Stimulated activated CD4-positive, alpha-beta T cell treated with anti-CD3 and anti-CD28 coated beads, Interleukin-2, amount 100 ng/mL, for 4 hours (primary cell): ENCODE data around the gene GMEB2.
"Not testable (repeated sequence)": the region's sequence is repeated elsewhere in the genome, so short reads cannot be mapped to it uniquely, and the experiment has no call there.

Experiments
- DNase-seq: peaks from one replicate; pipeline ENCODE4 v3.0.0-alpha.2; 2020; ENCODE audit warnings: low read depth

The GMEB2 gene

GRCh38 chr20:63559485-63560332, 67.2 kb downstream of the GMEB2 start:
- DNase-seq: not testable (repeated sequence)

DNA sequence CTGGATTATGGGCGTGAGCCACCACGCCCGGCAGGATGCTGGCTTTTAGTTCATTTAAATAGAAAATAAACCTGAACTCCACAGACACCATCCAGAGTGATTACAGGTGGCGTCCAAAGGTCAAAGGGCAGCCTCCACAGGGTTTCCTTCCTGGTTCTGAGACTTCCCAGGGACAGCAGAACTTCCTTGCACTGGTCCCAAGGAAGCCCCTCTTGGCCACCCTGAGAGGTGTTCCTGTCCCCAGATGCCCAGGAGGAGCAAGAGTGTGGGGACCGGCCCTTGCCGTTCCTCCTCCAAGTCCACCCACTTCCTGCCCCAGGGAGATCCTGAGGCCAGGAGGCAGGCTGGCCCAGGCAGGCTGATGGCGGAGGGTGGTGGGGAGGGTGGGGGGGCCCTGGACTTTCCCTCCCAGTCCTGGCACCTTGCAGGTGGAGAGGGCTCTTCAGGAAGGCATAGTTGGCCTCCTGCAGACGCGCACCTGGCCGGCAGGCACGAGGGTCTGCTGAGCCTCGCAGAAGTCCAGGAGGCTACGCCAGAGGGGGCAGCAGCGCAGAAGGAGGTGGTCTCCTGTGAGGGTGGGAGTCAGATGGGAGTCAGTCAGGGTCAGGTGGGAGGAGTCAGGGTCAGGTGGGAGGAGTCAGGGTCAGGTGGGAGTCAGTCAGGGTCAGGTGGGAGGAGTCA, 68.0 kb downstream of the GMEB2 start:
- no peak for DNase-seq

GRCh38 chr20:63557481-63557891, 69.4 kb downstream of the GMEB2 start:
- DNase-seq: no peak

DNA sequence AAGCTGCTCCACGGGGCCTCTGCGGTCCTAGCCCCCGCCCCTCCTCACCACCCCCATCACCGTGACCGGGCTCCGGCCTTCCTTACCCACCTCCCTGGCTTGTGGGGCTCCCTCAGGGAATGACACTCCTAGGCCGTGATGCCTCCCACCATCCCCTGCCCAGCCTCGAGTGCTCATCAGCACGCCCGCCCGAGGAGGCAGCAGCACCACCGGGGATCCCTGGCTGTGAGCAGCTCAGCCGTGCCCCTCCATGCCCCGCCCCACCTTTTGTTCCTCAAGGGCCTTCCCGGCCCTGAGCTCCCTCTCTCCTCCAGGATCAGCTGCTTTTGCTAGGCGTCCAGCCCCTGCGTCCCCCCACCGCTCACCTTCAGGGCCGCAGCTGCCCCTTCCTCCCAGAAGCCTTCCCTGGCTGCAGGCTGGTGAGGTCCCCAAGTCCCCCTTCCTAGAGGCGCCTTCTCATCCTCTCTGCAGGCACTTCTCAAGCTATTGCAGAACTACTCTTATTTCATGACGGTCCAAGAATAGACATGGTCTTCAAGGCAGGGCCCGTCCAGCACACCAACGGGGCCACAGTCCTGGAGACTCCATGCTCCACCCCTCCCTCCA, 69.9 kb downstream of the GMEB2 start:
- DNase-seq: no peak

DNA sequence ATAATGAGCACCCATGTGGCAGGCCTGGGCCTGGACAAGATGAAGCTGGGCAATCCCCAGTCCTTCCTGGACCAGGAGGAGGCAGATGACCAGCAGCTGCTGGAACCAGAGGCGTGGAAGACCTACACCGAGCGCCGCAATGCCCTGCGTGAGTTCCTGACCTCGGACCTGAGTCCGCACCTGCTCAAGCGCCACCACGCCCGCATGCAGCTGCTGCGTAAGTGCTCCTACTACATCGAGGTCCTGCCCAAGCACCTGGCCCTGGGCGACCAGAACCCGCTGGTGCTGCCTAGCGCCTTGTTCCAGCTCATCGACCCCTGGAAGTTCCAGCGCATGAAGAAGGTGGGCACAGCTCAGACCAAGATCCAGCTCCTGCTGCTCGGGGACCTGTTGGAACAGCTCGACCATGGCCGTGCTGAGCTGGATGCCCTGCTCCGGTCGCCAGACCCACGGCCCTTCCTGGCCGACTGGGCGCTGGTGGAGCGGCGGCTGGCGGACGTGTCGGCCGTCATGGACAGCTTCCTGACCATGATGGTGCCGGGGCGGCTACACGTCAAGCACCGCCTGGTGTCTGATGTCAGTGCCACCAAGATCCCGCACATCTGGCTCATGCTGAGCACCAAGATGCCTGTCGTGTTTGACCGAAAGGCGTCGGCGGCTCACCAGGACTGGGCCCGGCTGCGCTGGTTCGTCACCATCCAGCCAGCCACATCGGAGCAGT, 71.1 kb downstream of the GMEB2 start:
- no peak for DNase-seq

DNA sequence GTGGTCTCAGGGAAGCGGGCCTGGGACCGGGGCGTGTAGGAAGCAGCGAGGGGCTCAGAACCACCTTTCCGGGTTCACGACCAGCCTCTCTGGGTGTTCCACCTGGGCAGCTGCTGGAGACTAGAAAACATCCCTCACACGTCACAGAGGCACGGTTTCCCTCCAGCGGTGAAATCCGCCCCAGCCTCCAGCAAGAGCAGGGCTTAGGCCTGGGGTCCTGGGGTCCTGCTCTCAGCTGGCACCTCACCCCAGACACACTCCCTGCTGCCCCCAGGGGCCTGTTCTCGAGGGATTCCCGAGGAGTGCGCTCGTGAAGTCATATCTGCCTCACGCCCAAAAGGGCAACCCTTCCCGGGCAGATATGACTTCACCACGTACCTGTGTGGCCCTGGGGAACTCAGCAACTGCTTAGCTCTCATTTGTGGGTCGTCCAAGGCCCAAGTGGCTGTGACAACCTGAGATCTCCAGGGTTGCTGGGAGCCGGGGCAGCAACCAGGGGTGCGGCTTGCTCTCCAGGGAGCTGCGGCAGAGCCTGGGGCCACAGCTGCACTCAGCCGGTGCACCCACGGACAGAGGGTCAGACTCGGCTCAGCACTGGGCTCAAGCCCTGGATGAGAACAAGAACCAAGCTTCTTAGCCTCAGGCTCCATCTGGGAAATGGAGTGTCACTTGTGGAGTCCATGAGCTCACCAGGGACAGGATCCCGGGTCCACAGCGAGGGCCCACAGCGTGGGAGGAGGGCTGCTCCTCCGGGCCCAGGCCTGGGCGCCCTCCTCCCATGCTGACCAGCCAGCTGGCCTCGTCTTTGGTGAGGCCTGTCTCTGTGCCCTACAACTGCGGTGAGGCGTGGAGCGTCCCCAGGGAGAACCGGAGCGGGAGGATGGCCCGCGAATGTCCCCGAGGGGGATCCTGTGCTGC, 72.3 kb downstream of the GMEB2 start:
- no peak for DNase-seq

DNA sequence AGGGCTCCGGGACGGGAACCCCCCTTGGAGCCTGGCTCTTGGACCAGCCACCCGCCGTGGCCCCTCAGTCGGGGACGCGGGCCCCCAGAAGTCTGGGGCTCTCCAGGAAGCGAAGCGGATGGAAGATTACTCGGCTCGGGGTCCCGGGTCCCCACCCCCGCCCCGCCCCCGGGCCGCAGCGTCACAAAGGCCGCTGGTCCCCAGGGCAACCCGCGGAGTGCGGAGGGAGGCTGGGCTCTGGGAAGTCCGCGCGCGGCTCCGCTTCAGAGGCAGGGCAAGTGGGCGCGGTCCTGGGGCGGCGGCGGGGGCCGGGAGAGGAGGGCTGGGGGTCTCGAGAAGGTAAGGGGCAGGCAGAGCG, 73.0 kb downstream of the GMEB2 start, which contains the start of gene FNDC11:
FNDC11 (plus strand) TSS at position 227 of the 358 bp plus-strand sequence. CDS start 1,505 bp downstream, outside the sequence.
- DNase-seq: peak; percentile 56

- peak; percentile 84 for DNase-seq
These were observed 73.5 kb downstream of the GMEB2 start for GRCh38 chr20:63553251-63553932.

DNA sequence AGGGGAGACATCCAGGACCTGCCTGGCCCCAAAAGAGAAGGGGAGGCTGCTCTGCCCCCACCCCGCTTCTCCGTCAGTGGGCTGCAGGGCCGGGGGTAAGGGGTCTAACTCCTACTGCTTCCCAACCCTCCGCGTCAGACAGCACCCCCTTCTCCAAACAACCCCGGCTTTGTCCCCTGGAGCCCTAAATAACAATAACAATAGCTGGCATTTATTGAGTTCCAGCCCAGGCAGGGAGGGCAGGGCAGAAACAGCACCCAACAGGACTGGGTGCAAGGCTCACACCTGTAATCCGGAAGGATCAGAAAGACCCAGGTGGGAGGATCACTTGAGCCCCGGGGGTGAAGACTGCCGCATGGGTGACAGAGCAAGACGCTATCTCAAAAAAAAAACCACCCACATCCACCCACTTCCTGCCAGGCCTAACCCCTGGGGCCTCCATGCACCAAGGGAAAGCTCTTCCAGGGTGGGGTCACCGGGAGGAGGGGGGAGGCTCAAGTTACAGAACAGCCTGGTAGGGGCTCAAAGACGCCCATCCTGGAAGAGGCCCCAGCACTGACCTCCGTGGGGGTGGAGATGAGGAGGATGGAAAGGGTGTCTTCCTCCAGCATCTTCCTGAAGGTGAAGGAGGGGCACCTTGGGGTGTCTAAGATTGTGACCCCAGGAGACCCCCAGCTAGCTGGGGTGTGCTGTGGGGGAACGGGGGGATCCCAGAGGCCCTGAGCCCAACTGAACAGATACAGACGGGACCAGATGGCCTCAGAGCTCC, 74.2 kb downstream of the GMEB2 start:
- DNase-seq: peak; percentile 41

DNA sequence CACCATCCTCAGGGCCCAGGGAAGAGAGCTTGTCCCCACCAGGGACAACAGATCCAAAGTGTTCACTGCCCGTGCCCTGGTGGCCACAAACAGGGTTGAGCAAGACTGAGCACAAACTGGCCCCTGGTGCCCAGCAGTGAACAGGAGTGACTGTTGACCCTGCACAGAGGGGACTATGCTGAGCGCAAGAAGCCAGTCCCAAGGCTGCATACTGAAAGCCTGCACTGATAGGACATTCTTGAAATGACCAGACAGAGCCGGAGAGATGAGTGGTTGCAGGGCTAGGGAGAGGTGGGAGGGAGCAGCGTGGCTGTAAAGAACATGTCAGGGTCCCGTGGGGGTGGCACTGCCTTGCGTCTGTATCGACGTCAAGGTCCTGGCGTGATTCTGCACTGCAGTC, 75.8 kb downstream of the GMEB2 start:
- DNase-seq: no peak

- no peak for DNase-seq
These were observed 77.1 kb downstream of the GMEB2 start for GRCh38 chr20:63549679-63550282.

- DNase-seq: no peak
These were observed 77.9 kb downstream of the GMEB2 start for GRCh38 chr20:63549019-63549418.

DNA sequence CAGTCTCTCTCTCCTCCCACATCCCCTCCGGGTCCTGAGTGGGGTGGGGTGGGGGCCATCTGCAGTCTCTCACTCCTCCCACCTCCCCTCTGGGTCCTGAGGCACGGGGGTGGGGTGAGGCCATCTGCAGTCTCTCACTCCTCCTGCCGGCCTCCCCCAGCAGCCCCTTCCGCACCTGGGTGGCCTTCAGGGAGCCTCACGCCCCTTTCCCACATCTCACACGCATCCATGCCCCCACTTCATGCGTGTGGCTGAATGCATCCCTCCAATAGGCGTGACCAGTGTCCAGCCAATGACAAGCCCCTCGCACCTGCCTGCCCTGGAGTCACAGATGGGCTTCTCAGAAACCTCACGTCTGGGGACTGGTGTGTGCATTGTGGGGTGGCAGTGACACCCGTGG, 78.4 kb downstream of the GMEB2 start:
- no peak for DNase-seq

GRCh38 chr20:63547725-63548480, 79.0 kb downstream of the GMEB2 start, which contains the start of gene SRMS:
TSS of gene SRMS (minus strand) at chr20:63547749. CDS start at chr20:63547463, 286 bp downstream.
- no peak for DNase-seq

DNA sequence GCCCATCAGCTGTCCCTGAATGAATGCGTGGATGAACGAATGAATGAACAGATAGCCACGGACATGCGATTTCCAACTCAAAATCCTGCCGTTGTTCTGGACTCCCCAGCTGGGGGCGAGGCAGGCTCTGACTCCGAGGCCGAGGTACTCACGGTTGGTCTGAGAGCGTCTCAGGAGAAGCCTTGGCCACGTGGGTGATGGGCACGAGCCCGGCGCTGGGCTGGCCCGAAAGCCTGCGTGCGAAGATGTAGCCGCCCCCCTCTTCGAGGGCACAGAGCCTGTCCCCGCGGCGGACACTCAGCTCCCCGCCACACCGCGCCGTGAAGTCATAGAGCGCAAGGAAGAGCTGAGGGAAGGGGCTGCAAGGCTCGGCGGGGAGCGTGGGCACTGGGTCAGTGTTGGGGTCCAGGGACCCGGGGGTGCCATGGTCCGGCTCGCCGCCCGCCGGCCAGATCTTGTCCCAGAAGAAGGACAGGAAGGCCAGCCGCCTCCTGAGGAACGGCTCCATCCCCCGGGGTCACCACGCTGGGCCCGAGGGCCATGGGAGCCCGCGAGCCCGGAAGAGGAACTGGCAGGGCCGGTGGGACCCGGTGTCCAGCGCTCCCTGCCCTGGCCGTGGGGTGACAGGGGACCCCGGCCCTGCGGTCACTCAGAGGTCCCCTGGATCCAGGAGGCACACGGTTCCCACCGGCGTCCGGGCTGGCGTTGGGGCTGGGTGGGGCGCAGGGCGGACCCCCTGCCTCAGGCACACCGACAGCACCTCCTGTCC, 79.8 kb downstream of the GMEB2 start:
- no peak for DNase-seq

DNA sequence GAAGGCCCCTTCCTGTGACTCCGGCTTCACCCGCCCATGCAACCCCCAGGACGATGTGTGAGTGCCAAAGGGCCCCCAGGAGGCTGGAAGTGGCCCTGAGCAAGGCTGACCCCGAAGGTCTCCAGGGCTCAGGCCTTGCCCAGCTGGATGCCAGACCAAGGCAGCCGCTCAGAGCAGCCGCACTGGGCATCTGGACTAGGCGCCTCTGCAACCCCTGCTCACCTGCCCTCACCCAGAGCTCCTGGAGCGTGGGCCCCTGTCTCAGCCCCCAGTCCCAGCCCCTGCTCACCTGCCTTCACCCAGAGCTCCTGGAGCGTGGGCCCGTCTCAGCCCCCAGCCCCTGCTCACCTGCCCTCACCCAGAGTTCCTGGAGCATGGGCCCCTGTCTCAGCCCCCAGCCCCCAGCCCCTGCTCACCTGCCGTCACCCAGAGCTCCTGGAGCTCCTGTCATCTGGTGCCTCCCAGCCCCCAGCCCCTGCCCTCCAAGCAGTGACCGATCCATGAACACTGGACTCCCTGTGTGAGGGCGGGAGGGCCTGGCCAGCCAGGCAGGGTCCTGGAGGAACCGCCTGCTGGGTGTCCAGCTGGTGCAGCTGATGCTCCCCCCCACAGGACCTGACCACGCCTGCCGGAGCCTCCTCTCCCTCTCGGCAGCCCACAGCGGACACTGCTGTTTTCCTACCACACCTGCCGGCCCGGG, 80.5 kb downstream of the GMEB2 start:
- no peak for DNase-seq

DNA sequence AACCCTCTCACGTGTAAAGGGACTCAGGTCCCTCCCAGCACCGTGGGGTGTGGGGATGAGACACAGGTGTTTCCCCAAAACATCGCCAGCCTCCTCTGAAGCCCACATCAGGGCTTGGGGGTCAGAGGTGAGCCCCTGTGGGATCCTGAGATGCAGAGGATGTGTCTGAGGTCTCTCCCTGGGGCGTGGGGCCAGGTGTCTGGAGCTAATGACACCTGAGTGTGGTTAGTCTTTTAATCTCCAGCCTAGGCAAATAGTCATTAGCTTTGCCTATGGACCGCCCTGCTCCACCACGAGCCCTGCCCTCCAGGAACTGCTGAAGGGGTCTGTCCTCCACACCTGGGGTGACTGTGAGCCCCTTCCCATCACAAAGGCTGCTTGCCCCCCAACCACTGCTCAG, 81.1 kb downstream of the GMEB2 start:
- no peak for DNase-seq
